Natural killer cell (primary cell): ENCODE results near the gene EPHA6. TPM values are rescaled to one million over a fixed set of nuclear protein-coding genes. Genes with fewer than 3 reads are reported as not detected.
"Not testable (repeated sequence)": the region's sequence is repeated elsewhere in the genome, so short reads cannot be mapped to it uniquely, and the experiment has no call there.

Source experiments
- ATAC-seq, 3 donors: fragments of 150-1000 bp in 2 of 3; fragments of 200-7000 bp in 1 of 3; cut with Tn5 transposase; 1 replicate in 1 of 3; 2 replicates in 2 of 3; pipeline ENCODE4 v1.10.0; 2021; ENCODE audit warnings: mild to moderate bottlenecking in 2 of 3, moderate library complexity in 2 of 3
- DNase-seq, 2 donors: peaks; one replicate each; pipeline versions ENCODE4 v3.0.0 to v3.0.0-alpha.2; 2013 to 2021; ENCODE audit warnings: mixed read lengths in 1 of 2
- H3K27ac ChIP-seq: one replicate; pipeline ENCODE4 v1.5.1; 2013; ENCODE audit warnings: mild to moderate bottlenecking, low read length
- H3K27me3 ChIP-seq: one replicate; pipeline ENCODE4 v1.6.1; 2013; ENCODE audit warnings: low read length; ENCODE audit not compliant: control insufficient read depth, insufficient read depth
- H3K36me3 ChIP-seq: one replicate; pipeline ENCODE4 v1.6.1; 2013; ENCODE audit warnings: low read length; ENCODE audit not compliant: control insufficient read depth, insufficient read depth
- H3K4me1 ChIP-seq: one replicate; pipeline ENCODE4 v1.6.1; 2013; ENCODE audit warnings: low read length; ENCODE audit not compliant: control insufficient read depth, insufficient read depth
- H3K4me3 ChIP-seq: one replicate; pipeline ENCODE4 v1.5.1; 2013; ENCODE audit warnings: low read length
- H3K9me3 ChIP-seq: one replicate; pipeline ENCODE4 v1.6.1; 2013; ENCODE audit warnings: low read length; ENCODE audit not compliant: control insufficient read depth, insufficient read depth
- H3K27ac Mint-ChIP-seq, 2 donors: one replicate each; pipeline ENCODE4 v1.8.0; 2022; ENCODE audit warnings: mild to moderate bottlenecking in 2 of 2, mixed read lengths in 2 of 2, moderate library complexity in 1 of 2
- H3K27me3 Mint-ChIP-seq, 2 donors: one replicate each; pipeline ENCODE4 v1.8.0; 2022; ENCODE audit warnings: low read depth in 2 of 2, mixed read lengths in 2 of 2
- H3K36me3 Mint-ChIP-seq: one replicate; pipeline ENCODE4 v1.8.0; 2022; ENCODE audit warnings: mixed read lengths
- H3K4me1 Mint-ChIP-seq, 2 donors: one replicate each; pipeline ENCODE4 v1.8.0; 2022; ENCODE audit warnings: mixed read lengths in 2 of 2
- H3K4me3 Mint-ChIP-seq: one replicate; pipeline ENCODE4 v1.8.0; 2022; ENCODE audit warnings: mild to moderate bottlenecking, moderate library complexity, mixed read lengths
- H3K9me3 Mint-ChIP-seq, 2 donors: one replicate each; pipeline ENCODE4 v1.8.0; 2022; ENCODE audit warnings: mixed read lengths in 2 of 2
- CTCF ChIP-seq: fragments of 200-600 bp; IDR thresholded peaks from one replicate; pipeline ENCODE4 v1.8.0; 2022; ENCODE audit warnings: antibody characterized with exemption
- WGBS: methylation state at CpG from one replicate; pipeline ENCODE4 v1.1.7; 2013; ENCODE audit warnings: missing lambda C conversion rate; ENCODE audit not compliant: insufficient coverage; 5-methylcytosine and 5-hydroxymethylcytosine counted together
- intact Hi-C: fragments of 100-400 bp; cut with micrococcal nuclease; formaldehyde crosslinking; loops from one replicate; pipeline ENCODE4 v1.14.2; 2022
- total RNA-seq, 4 donors: library from RNA; stranded (reverse); fragments of 120-200 nt in 1 of 4; gene quantifications; one replicate each; pipeline versions ENCODE4 v1.2.3 to v1.2.4, GENCODE V29; 2013 to 2022

EPHA6 gene
- total RNA-seq, 3 donors from 2014 or later (not counting 1 experiment from before 2014, with no cell fraction given) = not detected

GRCh38 chr3:96961576-96961975 lies 147.2 kb downstream of the EPHA6 start:
- TF ChIP-seq CTCF = no peak
- Histone ChIP-seq H3K27ac (no peak overlapping the region), H3K36me3 (no peaks in the 10 kb centered on the region), H3K9me3 (peaks cover 4% of the 10 kb centered on the region), H3K4me3 (no peak overlapping the region), H3K4me1 (no peaks in the 10 kb centered on the region), H3K27me3 (no peaks in the 10 kb centered on the region)
- Mint-ChIP-seq H3K27ac (no peak overlapping the region), H3K4me3 (no peak overlapping the region), H3K27me3 (no peaks in the 10 kb centered on the region), H3K4me1 (no peaks in the 10 kb centered on the region), H3K36me3 (no peaks in the 10 kb centered on the region), H3K9me3 (peaks cover 12 to 19% of the 10 kb centered on the region in 2 donors)
- DNase-seq (no peak), ATAC-seq (no peak)
- intact Hi-C loops = no loop called here

GRCh38 chr3:96966181-96966929 lies 152.0 kb downstream of the EPHA6 start:
- Histone ChIP-seq H3K4me3 (no peak overlapping the region), H3K27ac (no peak overlapping the region), H3K4me1 (no peaks in the 10 kb centered on the region), H3K36me3 (no peaks in the 10 kb centered on the region), H3K27me3 (no peaks in the 10 kb centered on the region), H3K9me3 (no peaks in the 10 kb centered on the region)
- intact Hi-C loops = no loop called here
- Mint-ChIP-seq H3K9me3 (peaks cover 10 to 14% of the 10 kb centered on the region in 2 donors), H3K4me3 (no peak overlapping the region), H3K27me3 (no peaks in the 10 kb centered on the region), H3K4me1 (no peaks in the 10 kb centered on the region), H3K36me3 (no peaks in the 10 kb centered on the region), H3K27ac (no peak overlapping the region)
- no peak for ATAC-seq
- WGBS = 93% methylated on average over 3 of the region's 6 CpGs
- no peak for DNase-seq
- no peak for TF ChIP-seq CTCF

- H3K27ac Mint-ChIP-seq = no peak overlapping the region
- Histone ChIP-seq H3K27me3 (no peaks in the 10 kb centered on the region), H3K27ac (no peak overlapping the region), H3K36me3 (no peaks in the 10 kb centered on the region), H3K9me3 (no peaks in the 10 kb centered on the region), H3K4me3 (no peak overlapping the region), H3K4me1 (no peaks in the 10 kb centered on the region)
- peaks cover 7 to 10% of the 10 kb centered on the region in 2 donors for H3K9me3 Mint-ChIP-seq
- no peak for TF ChIP-seq CTCF
- H3K4me3 Mint-ChIP-seq = no peak overlapping the region
- intact Hi-C loops = no loop called here
- 64% methylated on average over 1 of the region's 2 CpGs for WGBS
- H3K4me1 Mint-ChIP-seq = no peaks in the 10 kb centered on the region
- H3K27me3 Mint-ChIP-seq = no peaks in the 10 kb centered on the region
- DNase-seq (no peak), ATAC-seq (no peak)
- H3K36me3 Mint-ChIP-seq = no peaks in the 10 kb centered on the region
These were observed 155.8 kb downstream of the EPHA6 start for GRCh38 chr3:96970211-96970610.

- ATAC-seq (no peak), DNase-seq (no peak)
- no peak for TF ChIP-seq CTCF
- no peaks in the 10 kb centered on the region for H3K36me3 ChIP-seq
- Mint-ChIP-seq H3K36me3 (peaks cover 6% of the 10 kb centered on the region), H3K4me3 (no peak overlapping the region), H3K27ac (no peak overlapping the region), H3K9me3 (peaks cover 13% of the 10 kb centered on the region in 2 donors), H3K27me3 (no peaks in the 10 kb centered on the region), H3K4me1 (no peaks in the 10 kb centered on the region)
- intact Hi-C loops = no loop called here
- no peaks in the 10 kb centered on the region for H3K9me3 ChIP-seq
- no peaks in the 10 kb centered on the region for H3K4me1 ChIP-seq
- no peaks in the 10 kb centered on the region for H3K27me3 ChIP-seq
- no peak overlapping the region for H3K27ac ChIP-seq
- H3K4me3 ChIP-seq = no peak overlapping the region
These were observed 163.3 kb downstream of the EPHA6 start for GRCh38 chr3:96977671-96978070.

GRCh38 chr3:96983716-96984115 lies 169.3 kb downstream of the EPHA6 start:
- DNase-seq, H3K36me3 ChIP-seq, ATAC-seq, H3K27ac Mint-ChIP-seq, H3K4me1 ChIP-seq, H3K27ac ChIP-seq, H3K4me3 Mint-ChIP-seq, H3K9me3 ChIP-seq, intact Hi-C loops, H3K36me3 Mint-ChIP-seq, H3K4me1 Mint-ChIP-seq, H3K27me3 ChIP-seq, H3K27me3 Mint-ChIP-seq, H3K4me3 ChIP-seq: not testable (repeated sequence)
- WGBS = 93% methylated on average over 7 of the region's 7 CpGs
- H3K9me3 Mint-ChIP-seq = peaks cover 10 to 12% of the 10 kb centered on the region in 2 donors
